ENCODE measurements around the gene KCNQ1OT1.

- TF ChIP-seq CTCF (IDR thresholded peaks at IDR 0.05 in 8 of 11, conservative IDR thresholded peaks at IDR 0.05 in 3 of 11) (no peak), POLR2A (IDR thresholded peaks at IDR 0.05) (no peak)
These were observed 31.9 kb downstream of the KCNQ1OT1 start for GRCh38 chr11:2667940-2668339.
